ENCODE results near the gene CRY1.
A peak's percentile ranks its signal among the peaks of the same experiment; 100 is the strongest.
"Not testable (repeated sequence)": the region's sequence is repeated elsewhere in the genome, so short reads cannot be mapped to it uniquely, and the experiment has no call there.

The CRY1 gene

GRCh38 chr12:107064243-107064642, 29.1 kb downstream of the CRY1 start:
- DNase-seq (ENCODE audit: low spot score): no peak

GRCh38 chr12:107058190-107058589, 35.2 kb downstream of the CRY1 start:
- DNase-seq (ENCODE audit: low spot score): no peak

- no peak for DNase-seq (ENCODE audit: low spot score)
These were observed 36.1 kb downstream of the CRY1 start for GRCh38 chr12:107057071-107057834.

GRCh38 chr12:107053709-107054108, 39.6 kb downstream of the CRY1 start:
- DNase-seq (ENCODE audit: low spot score): no peak

- DNase-seq (ENCODE audit: low spot score): no peak
These were observed 48.2 kb downstream of the CRY1 start for GRCh38 chr12:107045186-107045585.

- no peak for DNase-seq (ENCODE audit: low spot score)
These were observed 50.5 kb downstream of the CRY1 start for GRCh38 chr12:107042801-107043200.

- DNase-seq (ENCODE audit: low spot score): no peak
These were observed 57.6 kb downstream of the CRY1 start for GRCh38 chr12:107035733-107036132.

- DNase-seq (ENCODE audit: low spot score): no peak
These were observed 59.3 kb downstream of the CRY1 start for GRCh38 chr12:107033758-107034739.

GRCh38 chr12:107032266-107032665, 61.1 kb downstream of the CRY1 start:
- peak; percentile 22 for DNase-seq (ENCODE audit: low spot score)

GRCh38 chr12:107031061-107031460, 62.3 kb downstream of the CRY1 start:
- no peak for DNase-seq (ENCODE audit: low spot score)

- no peak for DNase-seq (ENCODE audit: low spot score)
These were observed 64.3 kb downstream of the CRY1 start for GRCh38 chr12:107029081-107029480.

GRCh38 chr12:107027636-107028053, 65.7 kb downstream of the CRY1 start:
- peak; percentile 81 for DNase-seq (ENCODE audit: low spot score)

- DNase-seq (ENCODE audit: low spot score): no peak
These were observed 66.3 kb downstream of the CRY1 start for GRCh38 chr12:107026806-107027635.

- DNase-seq (ENCODE audit: low spot score): not testable (repeated sequence)
These were observed 67.0 kb downstream of the CRY1 start for GRCh38 chr12:107026356-107026755.

- DNase-seq (ENCODE audit: low spot score): no peak
These were observed 67.7 kb downstream of the CRY1 start for GRCh38 chr12:107025671-107026070.

GRCh38 chr12:107019546-107019945, 73.8 kb downstream of the CRY1 start:
- no peak for DNase-seq (ENCODE audit: low spot score)

GRCh38 chr12:107017042-107017441, 76.3 kb downstream of the CRY1 start:
- DNase-seq (ENCODE audit: low spot score): no peak

GRCh38 chr12:107014055-107014454, 79.3 kb downstream of the CRY1 start:
- peak; percentile 54 for DNase-seq (ENCODE audit: low spot score)

- DNase-seq (ENCODE audit: low spot score): no peak
These were observed 80.5 kb downstream of the CRY1 start for GRCh38 chr12:107012736-107013425.

- DNase-seq (ENCODE audit: low spot score): no peak
These were observed 81.8 kb downstream of the CRY1 start for GRCh38 chr12:107011519-107011918.

- no peak for DNase-seq (ENCODE audit: low spot score)
These were observed 85.9 kb downstream of the CRY1 start for GRCh38 chr12:107007411-107007810.
